OCI-LY7 (cell line): ENCODE data around the gene FGFR4. TPM values are rescaled to one million over a fixed set of nuclear protein-coding genes. Genes with fewer than 3 reads are reported as not detected.

Experiments used
- BruUV-seq: library from RNA; stranded (reverse); fragments of 400-500 nt; replicated peaks from 2 replicates; lab custom pipeline; 2021; lab: Mats Ljungman, UMichigan
- CTCF ChIA-PET: fragments of 300-600 bp; sonication (Branson Sonifier 250); formaldehyde crosslinking; loops from one replicate; lab custom pipeline; 2022; ENCODE audit warnings: antibody characterized with exemption; ENCODE audit not compliant: unreplicated experiment; lab: Charles Lee
- POLR2A ChIA-PET: fragments of 300-600 bp; sonication (Branson Sonifier 250); formaldehyde crosslinking; loops from one replicate; lab custom pipeline; 2022; ENCODE audit warnings: antibody characterized with exemption; lab: Charles Lee
- DNase-seq: peaks from one replicate; pipeline ENCODE4 v3.0.0-alpha.2; 2015; ENCODE audit warnings: low spot score
- H2AFZ ChIP-seq: fragments of 200-600 bp; sonication (generic), shearing (Covaris generic); 2 replicates; pipeline ENCODE4 v1.6.1; 2014; ENCODE audit warnings: mild to moderate bottlenecking, antibody characterized with exemption, low read length, moderate library complexity
- H3K27ac ChIP-seq: fragments of 200-600 bp; sonication (generic); 2 replicates; pipeline ENCODE4 v1.5.1; 2014; ENCODE audit warnings: mixed run types, low read depth, mild to moderate bottlenecking, moderate library complexity, low read length, inconsistent platforms; ENCODE audit not compliant: poor library complexity, severe bottlenecking
- H3K36me3 ChIP-seq: fragments of 200-600 bp; sonication (generic); 2 replicates; pipeline ENCODE4 v1.6.1; 2014; ENCODE audit warnings: mild to moderate bottlenecking, antibody characterized with exemption, low read length, moderate library complexity, mixed read lengths; ENCODE audit not compliant: insufficient read depth
- H3K4me1 ChIP-seq: fragments of 200-600 bp; sonication (generic); 2 replicates; pipeline ENCODE4 v1.5.1; 2014; ENCODE audit warnings: mild to moderate bottlenecking, low read length; ENCODE audit not compliant: insufficient read depth, poor library complexity, severe bottlenecking
- H3K4me2 ChIP-seq: fragments of 200-600 bp; sonication (generic); 2 replicates; pipeline ENCODE4 v1.6.1; 2014; ENCODE audit warnings: mild to moderate bottlenecking, low read length
- H3K4me3 ChIP-seq: fragments of 200-600 bp; sonication (generic); 2 replicates; pipeline ENCODE4 v1.5.1; 2014; ENCODE audit warnings: mild to moderate bottlenecking, low read depth, low read length; ENCODE audit not compliant: poor library complexity, severe bottlenecking
- H3K79me2 ChIP-seq: fragments of 200-600 bp; sonication (generic); 2 replicates; pipeline ENCODE4 v1.6.1; 2016; ENCODE audit warnings: low read depth, mild to moderate bottlenecking, low read length, moderate library complexity, mixed read lengths; ENCODE audit not compliant: insufficient read depth
- H3K9me2 ChIP-seq: fragments of 200-600 bp; sonication (generic); 2 replicates; pipeline ENCODE4 v1.6.1; 2016; ENCODE audit warnings: mild to moderate bottlenecking, low read length, mixed read lengths; ENCODE audit not compliant: insufficient read depth
- H3K9me3 ChIP-seq: fragments of 200-600 bp; sonication (generic); 2 replicates; pipeline ENCODE4 v1.6.1; 2014; ENCODE audit warnings: mild to moderate bottlenecking, mixed run types, low read length, mixed read lengths
- H4K20me1 ChIP-seq: fragments of 200-600 bp; sonication (generic); 2 replicates; pipeline ENCODE4 v1.6.1; 2014; ENCODE audit warnings: mild to moderate bottlenecking, antibody characterized with exemption, low read length, moderate library complexity, mixed read lengths; ENCODE audit not compliant: insufficient read depth
- CTCF ChIP-seq: fragments of 200-600 bp; sonication (generic); conservative IDR thresholded peaks from 2 replicates; pipeline ENCODE4 v1.5.1; 2014; ENCODE audit warnings: mild to moderate bottlenecking, antibody characterized with exemption, low read length, moderate library complexity, mixed read lengths
- EZH2phosphoT487 ChIP-seq: fragments of 200-600 bp; sonication (generic); IDR thresholded peaks from 2 replicates; pipeline ENCODE4 v1.6.1; 2018; ENCODE audit warnings: low read depth, borderline replicate concordance, mild to moderate bottlenecking, mixed run types, antibody characterized with exemption, low read length, moderate library complexity, mixed read lengths
- intact Hi-C: fragments of 100-400 bp; cut with micrococcal nuclease; formaldehyde crosslinking; loops from one replicate; pipeline ENCODE4 v1.10.0; 2022; ENCODE audit not compliant: unreplicated experiment
- total RNA-seq, 2 experiments: library from RNA; depleted of rRNA in 1 of 2; stranded (reverse); fragments of >200 nt in 1 of 2; shearing (Covaris generic) in 1 of 2; gene quantifications; 2 replicates each; pipeline ENCODE4 v1.2.3, GENCODE V29; 2014 to 2022

The FGFR4 gene
- total RNA-seq, 2 experiments from 2014 or later: 1.2 to 4.5 TPM

DNA sequence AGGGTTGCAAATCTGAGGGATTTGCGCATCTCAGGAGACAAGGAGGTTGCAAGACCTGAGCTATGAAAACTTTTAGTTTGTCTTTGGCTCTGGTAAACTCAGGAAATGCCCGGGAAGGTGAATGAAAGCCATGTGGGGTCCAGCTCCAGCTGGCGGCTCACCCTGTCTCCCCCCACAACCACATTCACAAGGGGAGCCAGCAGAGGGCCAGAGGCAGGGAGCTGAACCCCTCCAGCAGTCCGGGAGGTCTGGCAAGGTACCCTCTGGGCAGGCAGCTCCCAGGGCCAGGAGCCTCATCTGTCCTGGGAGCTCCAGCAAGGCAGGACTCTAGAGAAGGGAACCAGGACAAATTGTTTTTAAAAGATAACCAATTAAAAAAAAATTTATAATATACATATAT is 2.5 kb upstream of the FGFR4 start:
- intact Hi-C loops: loop anchor here (10.0 kb wide), 1 partner anchor 419 kb away; no protein-coding TSS in a partner anchor
- ChIA-PET CTCF (no interaction called here), POLR2A (interaction anchor here (0.6 to 0.7 kb wide), 2 partner anchors 36 to 430 kb away, joined by 3 to 4 read pairs; no protein-coding TSS in a partner anchor)
- H3K4me2 ChIP-seq: no peak overlapping the region
- no peak for DNase-seq
- H3K4me3 ChIP-seq: no peak overlapping the region
- no peaks in the 10 kb centered on the region for H4K20me1 ChIP-seq
- peaks cover 27% of the 10 kb centered on the region for H3K4me1 ChIP-seq
- H3K27ac ChIP-seq: no peak overlapping the region
- H3K9me2 ChIP-seq: no peaks in the 10 kb centered on the region
- BruUV-seq: no TSS peak
- H2AFZ ChIP-seq: no peak overlapping the region
- no peaks in the 10 kb centered on the region for H3K9me3 ChIP-seq
- H3K79me2 ChIP-seq: no peaks in the 10 kb centered on the region
- TF ChIP-seq EZH2phosphoT487 (no peak), CTCF (no peak)
- H3K36me3 ChIP-seq: no peaks in the 10 kb centered on the region

DNA sequence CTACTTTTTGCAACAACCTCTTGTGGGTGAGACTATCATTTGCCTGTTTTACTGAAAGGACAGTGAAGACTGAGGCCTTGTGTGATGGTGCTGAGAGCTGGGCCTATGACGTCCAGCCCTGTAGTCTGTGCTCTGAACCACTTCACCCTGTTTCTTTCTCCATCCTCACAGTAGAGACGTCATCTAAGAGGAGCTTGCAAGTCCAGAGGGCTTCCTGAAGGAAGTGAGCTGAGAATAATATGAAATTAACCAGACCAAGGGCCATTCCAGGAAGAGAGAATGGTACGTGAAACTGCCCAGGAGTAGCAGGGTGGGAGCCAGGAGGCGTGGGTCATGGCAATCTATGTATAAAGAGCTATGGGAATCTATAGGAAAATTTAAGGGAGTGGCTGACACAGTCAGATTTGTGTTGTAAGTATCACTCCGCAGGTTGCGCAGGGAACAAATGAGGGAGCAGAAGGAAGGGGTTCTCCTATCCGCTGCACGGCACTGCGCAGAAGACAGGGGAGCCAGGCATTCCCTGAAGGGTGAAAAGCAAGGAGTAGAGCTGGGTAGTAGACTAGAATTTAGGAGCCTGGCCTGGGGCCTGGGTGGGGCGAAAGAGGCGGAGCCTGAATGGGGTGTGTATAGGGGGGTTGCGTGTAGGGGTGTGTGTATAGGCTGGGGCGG is 596 bp upstream of the FGFR4 start:
- H3K4me3 ChIP-seq: peak overlapping the region; percentile 25
- CTCF ChIA-PET: interaction anchor here (0.6 to 1.0 kb wide), 4 partner anchors 14 to 26 kb away, joined by 3 to 4 read pairs (median 3); no protein-coding TSS in a partner anchor
- peak; percentile 13 for DNase-seq
- POLR2A ChIA-PET: interaction anchor here (0.5 to 1.9 kb wide), 7 partner anchors 14 to 626 kb away, joined by 3 to 9 read pairs (median 3); no protein-coding TSS in a partner anchor
- H3K4me1 ChIP-seq: peaks cover 27% of the 10 kb centered on the region
- intact Hi-C loops: loop anchor here (1.0 to 10.0 kb wide), 2 partner anchors 80 to 421 kb away; partner anchors contain the start of gene UIMC1
- no TSS peak for BruUV-seq
- H3K36me3 ChIP-seq: no peaks in the 10 kb centered on the region
- H3K9me2 ChIP-seq: no peaks in the 10 kb centered on the region
- no peaks in the 10 kb centered on the region for H3K9me3 ChIP-seq
- peak overlapping the region; percentile 32; the same call in 1 of the 2 replicates for H3K4me2 ChIP-seq
- peak overlapping the region; percentile 43; the same call in 1 of the 2 replicates for H2AFZ ChIP-seq
- peak overlapping the region; percentile 59 for H3K27ac ChIP-seq
- H4K20me1 ChIP-seq: no peaks in the 10 kb centered on the region
- TF ChIP-seq CTCF (no peak), EZH2phosphoT487 (no peak)
- H3K79me2 ChIP-seq: no peaks in the 10 kb centered on the region
